ENCODE results near the gene PRDM16. TPM values are rescaled to one million over a fixed set of nuclear protein-coding genes. Genes with fewer than 3 reads are reported as not detected.

Gene PRDM16
- total and polyA plus RNA-seq, 4 donors, result 0.05 to 0.67 (median 0.19) TPM

DNA sequence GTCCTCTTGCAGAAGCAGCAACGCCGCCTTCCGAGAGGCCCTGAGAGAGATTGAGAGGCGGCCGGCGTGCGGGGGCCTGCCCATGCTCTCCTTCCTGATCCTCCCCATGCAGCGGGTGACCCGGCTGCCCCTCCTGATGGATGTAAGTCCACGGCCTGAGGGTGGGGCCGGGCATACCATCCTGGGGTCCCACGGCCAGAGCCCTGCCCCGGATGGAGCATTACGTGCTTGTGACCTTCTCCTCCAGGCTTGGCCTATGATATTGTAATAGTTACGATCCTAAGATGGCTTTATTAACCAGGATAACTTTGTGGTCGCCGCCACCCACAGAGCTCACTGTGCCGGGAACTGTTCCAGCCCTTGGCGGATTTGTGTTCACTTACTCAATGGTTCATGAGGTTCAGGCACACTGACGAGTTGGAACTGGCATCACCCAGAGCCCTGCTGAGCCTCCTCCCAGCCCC, 404.4 kb downstream of the PRDM16 start:
- TF ChIP-seq HNF4G (IDR thresholded peaks at IDR 0.05) (no peak), HNF4A (conservative IDR thresholded peaks at IDR 0.05) (no peak), EGR1 (IDR thresholded peaks at IDR 0.05; ENCODE audit: low read depth in 2 of 2) (no peak), FOXA2 (IDR thresholded peaks at IDR 0.05) (no peak), NR2F2 (IDR thresholded peaks at IDR 0.05) (no peak), RXRA (IDR thresholded peaks at IDR 0.05) (no peak)
- TF ChIP-seq, protein P1, sequence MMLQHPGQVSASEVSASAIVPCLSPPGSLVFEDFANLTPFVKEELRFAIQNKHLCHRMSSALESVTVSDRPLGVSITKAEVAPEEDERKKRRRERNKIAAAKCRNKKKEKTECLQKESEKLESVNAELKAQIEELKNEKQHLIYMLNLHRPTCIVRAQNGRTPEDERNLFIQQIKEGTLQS (IDR thresholded peaks at IDR 0.05), result no peak
- TF ChIP-seq, protein P2, sequence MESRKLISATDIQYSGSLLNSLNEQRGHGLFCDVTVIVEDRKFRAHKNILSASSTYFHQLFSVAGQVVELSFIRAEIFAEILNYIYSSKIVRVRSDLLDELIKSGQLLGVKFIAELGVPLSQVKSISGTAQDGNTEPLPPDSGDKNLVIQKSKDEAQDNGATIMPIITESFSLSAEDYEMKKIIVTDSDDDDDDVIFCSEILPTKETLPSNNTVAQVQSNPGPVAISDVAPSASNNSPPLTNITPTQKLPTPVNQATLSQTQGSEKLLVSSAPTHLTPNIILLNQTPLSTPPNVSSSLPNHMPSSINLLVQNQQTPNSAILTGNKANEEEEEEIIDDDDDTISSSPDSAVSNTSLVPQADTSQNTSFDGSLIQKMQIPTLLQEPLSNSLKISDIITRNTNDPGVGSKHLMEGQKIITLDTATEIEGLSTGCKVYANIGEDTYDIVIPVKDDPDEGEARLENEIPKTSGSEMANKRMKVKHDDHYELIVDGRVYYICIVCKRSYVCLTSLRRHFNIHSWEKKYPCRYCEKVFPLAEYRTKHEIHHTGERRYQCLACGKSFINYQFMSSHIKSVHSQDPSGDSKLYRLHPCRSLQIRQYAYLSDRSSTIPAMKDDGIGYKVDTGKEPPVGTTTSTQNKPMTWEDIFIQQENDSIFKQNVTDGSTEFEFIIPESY (IDR thresholded peaks at IDR 0.05), result no peak
- TF ChIP-seq, protein P3, sequence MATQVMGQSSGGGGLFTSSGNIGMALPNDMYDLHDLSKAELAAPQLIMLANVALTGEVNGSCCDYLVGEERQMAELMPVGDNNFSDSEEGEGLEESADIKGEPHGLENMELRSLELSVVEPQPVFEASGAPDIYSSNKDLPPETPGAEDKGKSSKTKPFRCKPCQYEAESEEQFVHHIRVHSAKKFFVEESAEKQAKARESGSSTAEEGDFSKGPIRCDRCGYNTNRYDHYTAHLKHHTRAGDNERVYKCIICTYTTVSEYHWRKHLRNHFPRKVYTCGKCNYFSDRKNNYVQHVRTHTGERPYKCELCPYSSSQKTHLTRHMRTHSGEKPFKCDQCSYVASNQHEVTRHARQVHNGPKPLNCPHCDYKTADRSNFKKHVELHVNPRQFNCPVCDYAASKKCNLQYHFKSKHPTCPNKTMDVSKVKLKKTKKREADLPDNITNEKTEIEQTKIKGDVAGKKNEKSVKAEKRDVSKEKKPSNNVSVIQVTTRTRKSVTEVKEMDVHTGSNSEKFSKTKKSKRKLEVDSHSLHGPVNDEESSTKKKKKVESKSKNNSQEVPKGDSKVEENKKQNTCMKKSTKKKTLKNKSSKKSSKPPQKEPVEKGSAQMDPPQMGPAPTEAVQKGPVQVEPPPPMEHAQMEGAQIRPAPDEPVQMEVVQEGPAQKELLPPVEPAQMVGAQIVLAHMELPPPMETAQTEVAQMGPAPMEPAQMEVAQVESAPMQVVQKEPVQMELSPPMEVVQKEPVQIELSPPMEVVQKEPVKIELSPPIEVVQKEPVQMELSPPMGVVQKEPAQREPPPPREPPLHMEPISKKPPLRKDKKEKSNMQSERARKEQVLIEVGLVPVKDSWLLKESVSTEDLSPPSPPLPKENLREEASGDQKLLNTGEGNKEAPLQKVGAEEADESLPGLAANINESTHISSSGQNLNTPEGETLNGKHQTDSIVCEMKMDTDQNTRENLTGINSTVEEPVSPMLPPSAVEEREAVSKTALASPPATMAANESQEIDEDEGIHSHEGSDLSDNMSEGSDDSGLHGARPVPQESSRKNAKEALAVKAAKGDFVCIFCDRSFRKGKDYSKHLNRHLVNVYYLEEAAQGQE (IDR thresholded peaks at IDR 0.05), result no peak
- H3K4me3 ChIP-seq (ENCODE audit: low read depth in 1 of 3, low read length in 3 of 3), result no peak overlapping the region
- no peak overlapping the region for H3K27ac ChIP-seq (ENCODE audit: low read depth in 1 of 2, low read length in 2 of 2)
- DNase-seq (ENCODE audit: low spot score), result no peak
- no peaks in the 10 kb centered on the region for H3K9me3 ChIP-seq (ENCODE audit: control insufficient read depth in 4 of 4, low read length in 3 of 4)
- H3K36me3 ChIP-seq (ENCODE audit: control insufficient read depth in 4 of 4, insufficient read depth in 3 of 4, low read depth in 1 of 4, low read length in 3 of 4), result no peaks in the 10 kb centered on the region
- H3K27me3 ChIP-seq (ENCODE audit: control insufficient read depth in 4 of 4, insufficient read depth in 4 of 4, low read length in 3 of 4), result no peaks in the 10 kb centered on the region
- 90% methylated on average over 20 of the region's 20 CpGs for WGBS
- no peak overlapping the region for H3K9ac ChIP-seq (ENCODE audit: low read depth in 1 of 2, low read length in 2 of 2)
- no peaks in the 10 kb centered on the region for H3K4me1 ChIP-seq (ENCODE audit: control insufficient read depth in 4 of 4, insufficient read depth in 4 of 4, low read length in 3 of 4)

DNA sequence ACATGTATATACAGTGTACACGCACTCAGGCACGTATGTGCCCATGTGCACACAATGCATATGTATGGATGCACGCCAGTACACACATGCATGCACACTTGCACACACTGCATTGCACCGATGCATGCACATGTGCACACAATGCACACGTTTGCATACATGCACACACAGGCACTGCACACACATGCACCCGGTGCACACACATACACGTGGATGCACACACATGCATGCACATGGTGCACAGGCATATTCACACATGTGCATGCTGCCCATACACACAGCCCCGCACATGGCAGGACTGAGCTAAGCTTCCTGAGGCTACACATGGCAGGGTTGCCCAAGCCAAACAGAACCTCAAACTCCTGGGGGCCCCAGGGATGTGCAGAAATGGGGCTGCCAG, 405.0 kb downstream of the PRDM16 start:
- WGBS, result 96% methylated on average over 8 of the region's 8 CpGs
- TF ChIP-seq FOXA2 (IDR thresholded peaks at IDR 0.05), result no peak
- TF ChIP-seq, protein P4, sequence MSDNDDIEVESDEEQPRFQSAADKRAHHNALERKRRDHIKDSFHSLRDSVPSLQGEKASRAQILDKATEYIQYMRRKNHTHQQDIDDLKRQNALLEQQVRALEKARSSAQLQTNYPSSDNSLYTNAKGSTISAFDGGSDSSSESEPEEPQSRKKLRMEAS (IDR thresholded peaks at IDR 0.05), result no peak
- no peak for TF ChIP-seq RXRA (IDR thresholded peaks at IDR 0.05)
- TF ChIP-seq JUND (IDR thresholded peaks at IDR 0.05), result no peak
- TF ChIP-seq TAF1 (conservative IDR thresholded peaks at IDR 0.05), result no peak
- no peak for TF ChIP-seq EGR1 (IDR thresholded peaks at IDR 0.05; ENCODE audit: low read depth in 2 of 2)
- no peak for TF ChIP-seq HNF4A (conservative IDR thresholded peaks at IDR 0.05)
- no peak for TF ChIP-seq NR2F2 (IDR thresholded peaks at IDR 0.05)
- no peak for TF ChIP-seq RAD21 (IDR thresholded peaks at IDR 0.05)
- TF ChIP-seq YY1 (IDR thresholded peaks at IDR 0.05), result no peak
- TF ChIP-seq, protein P1 (IDR thresholded peaks at IDR 0.05), result no peak
- TF ChIP-seq FOXA1 (IDR thresholded peaks at IDR 0.05), result no peak
- TF ChIP-seq GABPA (IDR thresholded peaks at IDR 0.05 in 1 of 2, conservative IDR thresholded peaks at IDR 0.05 in 1 of 2), result no peak
- TF ChIP-seq HNF4G (IDR thresholded peaks at IDR 0.05), result no peak
- TF ChIP-seq, protein P2 (IDR thresholded peaks at IDR 0.05), result no peak
- TF ChIP-seq SP1 (IDR thresholded peaks at IDR 0.05), result no peak
- TF ChIP-seq, protein P3 (IDR thresholded peaks at IDR 0.05), result no peak
- TF ChIP-seq, protein P5, sequence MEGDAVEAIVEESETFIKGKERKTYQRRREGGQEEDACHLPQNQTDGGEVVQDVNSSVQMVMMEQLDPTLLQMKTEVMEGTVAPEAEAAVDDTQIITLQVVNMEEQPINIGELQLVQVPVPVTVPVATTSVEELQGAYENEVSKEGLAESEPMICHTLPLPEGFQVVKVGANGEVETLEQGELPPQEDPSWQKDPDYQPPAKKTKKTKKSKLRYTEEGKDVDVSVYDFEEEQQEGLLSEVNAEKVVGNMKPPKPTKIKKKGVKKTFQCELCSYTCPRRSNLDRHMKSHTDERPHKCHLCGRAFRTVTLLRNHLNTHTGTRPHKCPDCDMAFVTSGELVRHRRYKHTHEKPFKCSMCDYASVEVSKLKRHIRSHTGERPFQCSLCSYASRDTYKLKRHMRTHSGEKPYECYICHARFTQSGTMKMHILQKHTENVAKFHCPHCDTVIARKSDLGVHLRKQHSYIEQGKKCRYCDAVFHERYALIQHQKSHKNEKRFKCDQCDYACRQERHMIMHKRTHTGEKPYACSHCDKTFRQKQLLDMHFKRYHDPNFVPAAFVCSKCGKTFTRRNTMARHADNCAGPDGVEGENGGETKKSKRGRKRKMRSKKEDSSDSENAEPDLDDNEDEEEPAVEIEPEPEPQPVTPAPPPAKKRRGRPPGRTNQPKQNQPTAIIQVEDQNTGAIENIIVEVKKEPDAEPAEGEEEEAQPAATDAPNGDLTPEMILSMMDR (IDR thresholded peaks at IDR 0.05; ENCODE audit: low read depth, low read length, missing input control), result no peak
- Histone ChIP-seq H3K4me3 (ENCODE audit: low read depth in 1 of 3, low read length in 3 of 3) (no peak overlapping the region), H3K9me3 (ENCODE audit: control insufficient read depth in 4 of 4, low read length in 3 of 4) (no peaks in the 10 kb centered on the region), H3K36me3 (ENCODE audit: control insufficient read depth in 4 of 4, insufficient read depth in 3 of 4, low read depth in 1 of 4, low read length in 3 of 4) (no peaks in the 10 kb centered on the region), H3K27ac (ENCODE audit: low read depth in 1 of 2, low read length in 2 of 2) (no peak overlapping the region), H3K9ac (ENCODE audit: low read depth in 1 of 2, low read length in 2 of 2) (no peak overlapping the region), H3K4me1 (ENCODE audit: control insufficient read depth in 4 of 4, insufficient read depth in 4 of 4, low read length in 3 of 4) (no peaks in the 10 kb centered on the region), H3K27me3 (ENCODE audit: control insufficient read depth in 4 of 4, insufficient read depth in 4 of 4, low read length in 3 of 4) (no peaks in the 10 kb centered on the region)
- DNase-seq (ENCODE audit: low spot score), result no peak
